Neural crest cell (in vitro differentiated cells): Measurements from ENCODE around the gene SF3A2. TPM values are rescaled to one million over a fixed set of nuclear protein-coding genes. Genes with fewer than 3 reads are reported as not detected.

Experiments
- DNase-seq: peaks from one replicate; pipeline ENCODE4 v3.0.0; 2021; ENCODE audit warnings: low read depth, mixed read lengths, low spot score
- H3K27ac Mint-ChIP-seq: one replicate; pipeline ENCODE4 v1.8.0; 2021; ENCODE audit warnings: mild to moderate bottlenecking, mixed read lengths; ENCODE audit not compliant: unreplicated experiment
- H3K27me3 Mint-ChIP-seq: 2 replicates; pipeline ENCODE4 v1.8.0; 2021; ENCODE audit warnings: low read depth, mild to moderate bottlenecking, mixed read lengths
- H3K36me3 Mint-ChIP-seq: 2 replicates; pipeline ENCODE4 v1.8.0; 2021; ENCODE audit warnings: low read depth, mild to moderate bottlenecking, mixed read lengths
- H3K4me1 Mint-ChIP-seq: 2 replicates; pipeline ENCODE4 v1.8.0; 2021; ENCODE audit warnings: mixed read lengths
- H3K4me3 Mint-ChIP-seq: one replicate; pipeline ENCODE4 v1.8.0; 2021; ENCODE audit warnings: mild to moderate bottlenecking, mixed read lengths
- H3K9me3 Mint-ChIP-seq: 2 replicates; pipeline ENCODE4 v1.8.0; 2021; ENCODE audit warnings: mixed read lengths
- CTCF ChIP-seq: fragments of 200-600 bp; sonication (generic); conservative IDR thresholded peaks from 2 replicates; pipeline ENCODE4 v1.5.0; 2021; ENCODE audit warnings: antibody characterized with exemption, mild to moderate bottlenecking
- total RNA-seq: library from RNA; stranded (reverse); gene quantifications from 2 replicates; pipeline ENCODE4 v1.2.1, GENCODE V29; 2021

Gene SF3A2
- total RNA-seq, 1 donor from 2014 or later: 189 TPM

GRCh38 chr19:2251106-2252054 is 14.8 kb downstream of the SF3A2 start:
- Mint-ChIP-seq H3K36me3 (no peaks in the 10 kb centered on the region), H3K4me1 (peaks cover 5% of the 10 kb centered on the region), H3K4me3 (no peak overlapping the region), H3K27me3 (peaks cover 13% of the 10 kb centered on the region), H3K9me3 (no peaks in the 10 kb centered on the region), H3K27ac (no peak overlapping the region)
- no peak for TF ChIP-seq CTCF
- DNase-seq: no peak

GRCh38 chr19:2252055-2252796 is 15.6 kb downstream of the SF3A2 start:
- H3K36me3 Mint-ChIP-seq: no peaks in the 10 kb centered on the region
- peak overlapping the region; percentile 54 for H3K4me3 Mint-ChIP-seq
- no peak for TF ChIP-seq CTCF
- DNase-seq: no peak
- H3K27ac Mint-ChIP-seq: no peak overlapping the region
- no peaks in the 10 kb centered on the region for H3K9me3 Mint-ChIP-seq
- H3K27me3 Mint-ChIP-seq: peaks cover 13% of the 10 kb centered on the region
- H3K4me1 Mint-ChIP-seq: peaks cover 5% of the 10 kb centered on the region

- no peak overlapping the region for H3K27ac Mint-ChIP-seq
- H3K9me3 Mint-ChIP-seq: no peaks in the 10 kb centered on the region
- peak overlapping the region; percentile 54 for H3K4me3 Mint-ChIP-seq
- no peak for DNase-seq
- TF ChIP-seq CTCF: no peak
- H3K27me3 Mint-ChIP-seq: peaks cover 13% of the 10 kb centered on the region
- H3K4me1 Mint-ChIP-seq: peaks cover 5% of the 10 kb centered on the region
- no peaks in the 10 kb centered on the region for H3K36me3 Mint-ChIP-seq
Observed at GRCh38 chr19:2252797-2253105, 16.1 kb downstream of the SF3A2 start.

GRCh38 chr19:2253106-2254063 is 16.8 kb downstream of the SF3A2 start:
- DNase-seq: peak; percentile 41
- peaks cover 13% of the 10 kb centered on the region for H3K27me3 Mint-ChIP-seq
- H3K4me1 Mint-ChIP-seq: peaks cover 5% of the 10 kb centered on the region
- no peaks in the 10 kb centered on the region for H3K9me3 Mint-ChIP-seq
- no peak overlapping the region for H3K27ac Mint-ChIP-seq
- peak overlapping the region; percentile 86 for H3K4me3 Mint-ChIP-seq
- no peaks in the 10 kb centered on the region for H3K36me3 Mint-ChIP-seq
- TF ChIP-seq CTCF: peak; percentile 39
